Measurements from ENCODE around the gene TRIM56. TPM values are rescaled to one million over a fixed set of nuclear protein-coding genes. Genes with fewer than 3 reads are reported as not detected.

The TRIM56 gene
- total and polyA plus RNA-seq, 2 of the 13 experiments (the other 11 are each of a cell fraction or from before 2014, with no cell fraction given) = 3.2 to 7.1 TPM

DNA sequence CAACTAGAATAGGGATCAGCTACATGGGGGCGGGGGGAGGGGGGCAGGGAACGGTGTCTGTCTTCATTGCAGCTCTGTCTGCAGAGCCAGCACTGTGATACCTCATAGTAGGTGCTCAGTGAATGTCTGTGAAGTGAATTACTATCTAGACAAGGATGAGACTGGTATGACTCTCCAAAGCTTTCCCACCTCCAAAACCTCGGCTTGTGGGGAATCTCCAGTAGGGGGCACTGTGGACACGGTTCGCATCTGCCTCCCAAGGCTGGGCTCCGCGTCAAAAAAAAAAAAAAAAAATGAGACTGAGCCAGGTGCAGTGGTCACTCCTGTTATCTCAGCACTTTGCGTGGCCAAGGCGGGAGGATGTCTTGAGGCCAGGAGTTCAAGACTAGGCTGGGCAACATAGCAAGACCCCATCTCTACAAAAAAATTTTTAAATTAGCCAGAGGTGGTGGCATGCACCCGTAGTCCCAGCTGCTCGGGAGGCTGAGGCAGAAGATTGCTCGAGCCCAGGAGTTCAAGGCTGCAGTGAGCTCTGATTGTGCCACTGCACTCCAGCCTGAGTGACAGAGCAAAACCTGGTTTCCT is 9.6 kb downstream of the TRIM56 start (continued):
- 0 out of 2 replicates have a peak, but pooled peaks have one; percentile 12 for TF ChIP-seq HDAC2 (CRISPR knock-in tag; IDR thresholded peaks at IDR 0.05)
- no peak for TF ChIP-seq LCORL (IDR thresholded peaks at IDR 0.05)
- TF ChIP-seq LCORL (CRISPR knock-in tag; IDR thresholded peaks at IDR 0.05) = peak; percentile 69; the same call in 1 of the 2 replicates
- peak; percentile 60 for TF ChIP-seq POLR2G (IDR thresholded peaks at IDR 0.05; ENCODE audit: low read depth, low read length)
- no peak for TF ChIP-seq ISX (CRISPR knock-in tag; conservative IDR thresholded peaks at IDR 0.05)
- TF ChIP-seq, protein P1, sequence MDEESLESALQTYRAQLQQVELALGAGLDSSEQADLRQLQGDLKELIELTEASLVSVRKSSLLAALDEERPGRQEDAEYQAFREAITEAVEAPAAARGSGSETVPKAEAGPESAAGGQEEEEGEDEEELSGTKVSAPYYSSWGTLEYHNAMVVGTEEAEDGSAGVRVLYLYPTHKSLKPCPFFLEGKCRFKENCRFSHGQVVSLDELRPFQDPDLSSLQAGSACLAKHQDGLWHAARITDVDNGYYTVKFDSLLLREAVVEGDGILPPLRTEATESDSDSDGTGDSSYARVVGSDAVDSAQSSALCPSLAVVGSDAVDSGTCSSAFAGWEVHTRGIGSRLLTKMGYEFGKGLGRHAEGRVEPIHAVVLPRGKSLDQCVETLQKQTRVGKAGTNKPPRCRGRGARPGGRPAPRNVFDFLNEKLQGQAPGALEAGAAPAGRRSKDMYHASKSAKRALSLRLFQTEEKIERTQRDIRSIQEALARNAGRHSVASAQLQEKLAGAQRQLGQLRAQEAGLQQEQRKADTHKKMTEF (CRISPR knock-in tag; IDR thresholded peaks at IDR 0.05) = peak; percentile 21; the same call in 1 of the 2 replicates
- TF ChIP-seq, protein P2, sequence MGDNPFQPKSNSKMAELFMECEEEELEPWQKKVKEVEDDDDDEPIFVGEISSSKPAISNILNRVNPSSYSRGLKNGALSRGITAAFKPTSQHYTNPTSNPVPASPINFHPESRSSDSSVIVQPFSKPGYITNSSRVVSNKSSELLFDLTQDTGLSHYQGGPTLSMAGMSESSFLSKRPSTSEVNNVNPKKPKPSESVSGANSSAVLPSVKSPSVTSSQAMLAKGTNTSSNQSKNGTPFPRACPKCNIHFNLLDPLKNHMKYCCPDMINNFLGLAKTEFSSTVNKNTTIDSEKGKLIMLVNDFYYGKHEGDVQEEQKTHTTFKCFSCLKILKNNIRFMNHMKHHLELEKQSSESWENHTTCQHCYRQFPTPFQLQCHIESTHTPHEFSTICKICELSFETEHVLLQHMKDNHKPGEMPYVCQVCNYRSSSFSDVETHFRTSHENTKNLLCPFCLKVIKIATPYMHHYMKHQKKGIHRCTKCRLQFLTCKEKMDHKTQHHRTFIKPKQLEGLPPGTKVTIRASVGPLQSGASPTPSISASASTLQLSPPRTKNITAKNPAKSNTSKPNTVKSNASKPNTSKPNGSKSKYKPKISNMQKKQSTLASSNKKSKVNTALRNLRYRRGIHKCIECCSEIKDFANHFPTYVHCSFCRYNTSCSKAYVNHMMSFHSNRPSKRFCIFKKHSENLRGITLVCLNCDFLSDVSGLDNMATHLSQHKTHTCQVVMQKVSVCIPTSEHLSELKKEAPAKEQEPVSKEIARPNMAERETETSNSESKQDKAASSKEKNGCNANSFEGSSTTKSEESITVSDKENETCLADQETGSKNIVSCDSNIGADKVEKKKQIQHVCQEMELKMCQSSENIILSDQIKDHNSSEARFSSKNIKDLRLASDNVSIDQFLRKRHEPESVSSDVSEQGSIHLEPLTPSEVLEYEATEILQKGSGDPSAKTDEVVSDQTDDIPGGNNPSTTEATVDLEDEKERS (CRISPR knock-in tag; IDR thresholded peaks at IDR 0.05) = peak; percentile 49; the same call in 1 of the 2 replicates
- TF ChIP-seq, protein P3, sequence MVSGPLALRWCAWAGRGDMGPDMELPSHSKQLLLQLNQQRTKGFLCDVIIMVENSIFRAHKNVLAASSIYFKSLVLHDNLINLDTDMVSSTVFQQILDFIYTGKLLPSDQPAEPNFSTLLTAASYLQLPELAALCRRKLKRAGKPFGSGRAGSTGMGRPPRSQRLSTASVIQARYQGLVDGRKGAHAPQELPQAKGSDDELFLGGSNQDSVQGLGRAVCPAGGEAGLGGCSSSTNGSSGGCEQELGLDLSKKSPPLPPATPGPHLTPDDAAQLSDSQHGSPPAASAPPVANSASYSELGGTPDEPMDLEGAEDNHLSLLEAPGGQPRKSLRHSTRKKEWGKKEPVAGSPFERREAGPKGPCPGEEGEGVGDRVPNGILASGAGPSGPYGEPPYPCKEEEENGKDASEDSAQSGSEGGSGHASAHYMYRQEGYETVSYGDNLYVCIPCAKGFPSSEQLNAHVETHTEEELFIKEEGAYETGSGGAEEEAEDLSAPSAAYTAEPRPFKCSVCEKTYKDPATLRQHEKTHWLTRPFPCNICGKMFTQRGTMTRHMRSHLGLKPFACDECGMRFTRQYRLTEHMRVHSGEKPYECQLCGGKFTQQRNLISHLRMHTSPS (CRISPR knock-in tag; IDR thresholded peaks at IDR 0.05; ENCODE audit: low read depth) = 0 out of 2 replicates have a peak, but pooled peaks have one; percentile 33
- TF ChIP-seq ZMYM3 (CRISPR knock-in tag; IDR thresholded peaks at IDR 0.05) = peak; percentile 73; the same call in 1 of the 2 replicates
- no peak for TF ChIP-seq FOXK1 (CRISPR knock-in tag; IDR thresholded peaks at IDR 0.05; ENCODE audit: borderline replicate concordance, low read depth)
- TF ChIP-seq MED1 (CRISPR knock-in tag; IDR thresholded peaks at IDR 0.05) = peak; percentile 77
- no peak for TF ChIP-seq NCOA5 (CRISPR knock-in tag; IDR thresholded peaks at IDR 0.05)
- peak; percentile 31; the same call in 1 of the 2 replicates for TF ChIP-seq TBX2 (CRISPR knock-in tag; IDR thresholded peaks at IDR 0.05; ENCODE audit: borderline replicate concordance)
- TF ChIP-seq, protein P4, sequence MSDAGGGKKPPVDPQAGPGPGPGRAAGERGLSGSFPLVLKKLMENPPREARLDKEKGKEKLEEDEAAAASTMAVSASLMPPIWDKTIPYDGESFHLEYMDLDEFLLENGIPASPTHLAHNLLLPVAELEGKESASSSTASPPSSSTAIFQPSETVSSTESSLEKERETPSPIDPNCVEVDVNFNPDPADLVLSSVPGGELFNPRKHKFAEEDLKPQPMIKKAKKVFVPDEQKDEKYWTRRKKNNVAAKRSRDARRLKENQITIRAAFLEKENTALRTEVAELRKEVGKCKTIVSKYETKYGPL (CRISPR knock-in tag; IDR thresholded peaks at IDR 0.05) = no peak
- TF ChIP-seq, protein P5, sequence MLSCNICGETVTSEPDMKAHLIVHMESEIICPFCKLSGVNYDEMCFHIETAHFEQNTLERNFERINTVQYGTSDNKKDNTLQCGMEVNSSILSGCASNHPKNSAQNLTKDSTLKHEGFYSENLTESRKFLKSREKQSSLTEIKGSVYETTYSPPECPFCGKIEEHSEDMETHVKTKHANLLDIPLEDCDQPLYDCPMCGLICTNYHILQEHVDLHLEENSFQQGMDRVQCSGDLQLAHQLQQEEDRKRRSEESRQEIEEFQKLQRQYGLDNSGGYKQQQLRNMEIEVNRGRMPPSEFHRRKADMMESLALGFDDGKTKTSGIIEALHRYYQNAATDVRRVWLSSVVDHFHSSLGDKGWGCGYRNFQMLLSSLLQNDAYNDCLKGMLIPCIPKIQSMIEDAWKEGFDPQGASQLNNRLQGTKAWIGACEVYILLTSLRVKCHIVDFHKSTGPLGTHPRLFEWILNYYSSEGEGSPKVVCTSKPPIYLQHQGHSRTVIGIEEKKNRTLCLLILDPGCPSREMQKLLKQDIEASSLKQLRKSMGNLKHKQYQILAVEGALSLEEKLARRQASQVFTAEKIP (CRISPR knock-in tag; IDR thresholded peaks at IDR 0.05; ENCODE audit: borderline replicate concordance) = no peak
- TF ChIP-seq XRCC5 (optimal IDR thresholded peaks at IDR 0.05; ENCODE audit: low read length) = peak; percentile 49
- TF ChIP-seq, protein P6, sequence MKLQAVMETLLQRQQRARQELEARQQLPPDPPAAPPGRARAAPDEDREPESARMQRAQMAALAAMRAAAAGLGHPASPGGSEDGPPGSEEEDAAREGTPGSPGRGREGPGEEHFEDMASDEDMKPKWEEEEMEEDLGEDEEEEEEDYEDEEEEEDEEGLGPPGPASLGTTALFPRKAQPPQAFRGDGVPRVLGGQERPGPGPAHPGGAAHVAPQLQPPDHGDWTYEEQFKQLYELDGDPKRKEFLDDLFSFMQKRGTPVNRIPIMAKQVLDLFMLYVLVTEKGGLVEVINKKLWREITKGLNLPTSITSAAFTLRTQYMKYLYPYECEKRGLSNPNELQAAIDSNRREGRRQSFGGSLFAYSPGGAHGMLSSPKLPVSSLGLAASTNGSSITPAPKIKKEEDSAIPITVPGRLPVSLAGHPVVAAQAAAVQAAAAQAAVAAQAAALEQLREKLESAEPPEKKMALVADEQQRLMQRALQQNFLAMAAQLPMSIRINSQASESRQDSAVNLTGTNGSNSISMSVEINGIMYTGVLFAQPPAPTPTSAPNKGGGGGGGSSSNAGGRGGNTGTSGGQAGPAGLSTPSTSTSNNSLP (IDR thresholded peaks at IDR 0.05; ENCODE audit: low read depth, low read length) = no peak
